OCI-LY1 (cell line): ENCODE data around the gene GLDC.

Source experiments
- EZH2 ChIP-seq: fragments of 200-600 bp; sonication (generic), shearing (Covaris generic); IDR thresholded peaks from 2 replicates; pipeline ENCODE4 v1.8.0; 2017; ENCODE audit warnings: borderline replicate concordance, mixed run types, mild to moderate bottlenecking, antibody characterized with exemption, low read length, moderate library complexity, mixed read lengths
- TF ChIP-seq, protein P1 (sequence below): fragments of 200-600 bp; sonication (generic), shearing (Covaris generic); IDR thresholded peaks from 2 replicates; pipeline ENCODE4 v1.5.1; 2017; ENCODE audit warnings: mild to moderate bottlenecking, antibody characterized with exemption, low read length, moderate library complexity, mixed read lengths

GRCh38 chr9:6656614-6657300, 11.2 kb upstream of the GLDC start:
- TF ChIP-seq, protein P1, sequence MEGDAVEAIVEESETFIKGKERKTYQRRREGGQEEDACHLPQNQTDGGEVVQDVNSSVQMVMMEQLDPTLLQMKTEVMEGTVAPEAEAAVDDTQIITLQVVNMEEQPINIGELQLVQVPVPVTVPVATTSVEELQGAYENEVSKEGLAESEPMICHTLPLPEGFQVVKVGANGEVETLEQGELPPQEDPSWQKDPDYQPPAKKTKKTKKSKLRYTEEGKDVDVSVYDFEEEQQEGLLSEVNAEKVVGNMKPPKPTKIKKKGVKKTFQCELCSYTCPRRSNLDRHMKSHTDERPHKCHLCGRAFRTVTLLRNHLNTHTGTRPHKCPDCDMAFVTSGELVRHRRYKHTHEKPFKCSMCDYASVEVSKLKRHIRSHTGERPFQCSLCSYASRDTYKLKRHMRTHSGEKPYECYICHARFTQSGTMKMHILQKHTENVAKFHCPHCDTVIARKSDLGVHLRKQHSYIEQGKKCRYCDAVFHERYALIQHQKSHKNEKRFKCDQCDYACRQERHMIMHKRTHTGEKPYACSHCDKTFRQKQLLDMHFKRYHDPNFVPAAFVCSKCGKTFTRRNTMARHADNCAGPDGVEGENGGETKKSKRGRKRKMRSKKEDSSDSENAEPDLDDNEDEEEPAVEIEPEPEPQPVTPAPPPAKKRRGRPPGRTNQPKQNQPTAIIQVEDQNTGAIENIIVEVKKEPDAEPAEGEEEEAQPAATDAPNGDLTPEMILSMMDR: no peak
- no peak for TF ChIP-seq EZH2
